DOHH2 (cell line): ENCODE data around the gene ZNF565.

Source experiments
- H3F3A ChIP-seq: fragments of 200-600 bp; sonication (generic), shearing (Covaris generic); 2 replicates; pipeline ENCODE4 v1.6.0; 2016; ENCODE audit warnings: antibody characterized with exemption, mild to moderate bottlenecking; ENCODE audit not compliant: control insufficient read depth, insufficient read depth
- H3K27ac ChIP-seq: fragments of 200-600 bp; sonication (generic); 2 replicates; pipeline ENCODE4 v1.5.1; 2014; ENCODE audit warnings: low read depth, mild to moderate bottlenecking, low read length, moderate library complexity
- H3K27me3 ChIP-seq: fragments of 200-600 bp; sonication (generic); 2 replicates; pipeline ENCODE4 v1.6.1; 2014; ENCODE audit warnings: mild to moderate bottlenecking, low read length, mixed read lengths; ENCODE audit not compliant: control insufficient read depth
- H3K36me3 ChIP-seq: fragments of 200-600 bp; sonication (generic); 2 replicates; pipeline ENCODE4 v1.6.1; 2014; ENCODE audit warnings: mild to moderate bottlenecking, low read length, moderate library complexity, mixed read lengths; ENCODE audit not compliant: control insufficient read depth
- H3K4me1 ChIP-seq: fragments of 200-600 bp; sonication (generic); 2 replicates; pipeline ENCODE4 v1.6.1; 2014; ENCODE audit warnings: mild to moderate bottlenecking, low read length, mixed read lengths; ENCODE audit not compliant: control insufficient read depth
- H3K4me2 ChIP-seq: fragments of 200-600 bp; sonication (generic); 2 replicates; pipeline ENCODE4 v1.6.0; 2014; ENCODE audit warnings: mild to moderate bottlenecking, low read length, moderate library complexity
- H3K4me3 ChIP-seq: fragments of 200-600 bp; sonication (generic); 2 replicates; pipeline ENCODE4 v1.5.1; 2014; ENCODE audit warnings: mild to moderate bottlenecking, low read length, mixed read lengths
- H3K79me2 ChIP-seq: fragments of 200-600 bp; sonication (generic); 2 replicates; pipeline ENCODE4 v1.6.1; 2014; ENCODE audit warnings: mild to moderate bottlenecking, low read length, mixed read lengths; ENCODE audit not compliant: control insufficient read depth
- H3K9me2 ChIP-seq: fragments of 200-600 bp; sonication (generic); replicated peaks from 2 replicates; pipeline ENCODE4 v1.6.1; 2014; ENCODE audit warnings: mild to moderate bottlenecking, low read length, mixed read lengths; ENCODE audit not compliant: control insufficient read depth
- H3K9me3 ChIP-seq: fragments of 200-600 bp; sonication (generic); 2 replicates; pipeline ENCODE4 v1.6.1; 2014; ENCODE audit warnings: antibody characterized with exemption, low read length, mixed read lengths; ENCODE audit not compliant: control insufficient read depth, insufficient read depth
- H4K20me1 ChIP-seq: fragments of 200-600 bp; sonication (generic); 2 replicates; pipeline ENCODE4 v1.6.0; 2014; ENCODE audit warnings: low read depth, mild to moderate bottlenecking, antibody characterized with exemption, low read length, moderate library complexity; ENCODE audit not compliant: control insufficient read depth, insufficient read depth
- CTCF ChIP-seq: fragments of 200-600 bp; sonication (generic); IDR thresholded peaks from one replicate; pipeline ENCODE4 v1.5.1; 2014; ENCODE audit warnings: antibody characterized with exemption, mild to moderate bottlenecking, low read depth, low read length; ENCODE audit not compliant: poor library complexity, severe bottlenecking
- EZH2phosphoT487 ChIP-seq: fragments of 200-600 bp; sonication (generic); IDR thresholded peaks from 2 replicates; pipeline ENCODE4 v1.6.1; 2017; ENCODE audit warnings: borderline replicate concordance, mild to moderate bottlenecking, antibody characterized with exemption, low read length, moderate library complexity, mixed read lengths

The ZNF565 gene

GRCh38 chr19:36246006-36246481 lies 31.6 kb upstream of the ZNF565 start:
- Histone ChIP-seq H3K9me3 (no peaks in the 10 kb centered on the region; the same call in 1 of the 2 replicates), H4K20me1 (no peaks in the 10 kb centered on the region), H3K4me1 (no peaks in the 10 kb centered on the region), H3K27me3 (no peaks in the 10 kb centered on the region), H3K36me3 (no peaks in the 10 kb centered on the region), H3K9me2 (no peaks in the 10 kb centered on the region), H3K27ac (no peak overlapping the region), H3K79me2 (no peaks in the 10 kb centered on the region), H3K4me2 (no peak overlapping the region), H3F3A (no peaks in the 10 kb centered on the region; the same call in 1 of the 2 replicates), H3K4me3 (no peak overlapping the region)
- TF ChIP-seq CTCF (no peak), EZH2phosphoT487 (no peak)

GRCh38 chr19:36245210-36246005 lies 30.9 kb upstream of the ZNF565 start:
- TF ChIP-seq CTCF (no peak), EZH2phosphoT487 (no peak)
- Histone ChIP-seq H3K4me1 (no peaks in the 10 kb centered on the region), H3K9me3 (no peaks in the 10 kb centered on the region; the same call in 1 of the 2 replicates), H3K79me2 (no peaks in the 10 kb centered on the region), H3F3A (no peaks in the 10 kb centered on the region; the same call in 1 of the 2 replicates), H3K4me2 (no peak overlapping the region), H3K9me2 (no peaks in the 10 kb centered on the region), H3K4me3 (no peak overlapping the region), H4K20me1 (no peaks in the 10 kb centered on the region), H3K27me3 (no peaks in the 10 kb centered on the region), H3K36me3 (no peaks in the 10 kb centered on the region), H3K27ac (no peak overlapping the region)

GRCh38 chr19:36244066-36244465 lies 29.6 kb upstream of the ZNF565 start:
- Histone ChIP-seq H3F3A (no peaks in the 10 kb centered on the region; the same call in 1 of the 2 replicates), H3K27ac (no peak overlapping the region), H3K9me3 (no peaks in the 10 kb centered on the region; the same call in 1 of the 2 replicates), H3K9me2 (no peaks in the 10 kb centered on the region), H3K4me2 (no peak overlapping the region), H3K79me2 (no peaks in the 10 kb centered on the region), H3K27me3 (no peaks in the 10 kb centered on the region), H3K4me3 (no peak overlapping the region), H3K36me3 (no peaks in the 10 kb centered on the region), H4K20me1 (no peaks in the 10 kb centered on the region), H3K4me1 (no peaks in the 10 kb centered on the region)
- TF ChIP-seq EZH2phosphoT487 (no peak), CTCF (no peak)
